ENCODE data around the gene CCDC33. TPM values are rescaled to one million over a fixed set of nuclear protein-coding genes. Genes with fewer than 3 reads are reported as not detected.

The CCDC33 gene
- total and polyA plus RNA-seq, 2 donors (not counting 1 experiment from before 2014, with no cell fraction given) = not detected

- ATAC-seq (ENCODE audit: low read depth) (no peak), DNase-seq (no peak)
- H3K79me2 ChIP-seq (ENCODE audit: control insufficient read depth, insufficient read depth, low read length) = no peaks in the 10 kb centered on the region
- 67% methylated on average over 1 of the region's 1 CpG for WGBS (ENCODE audit: insufficient coverage)
- no peaks in the 10 kb centered on the region for H3K4me1 ChIP-seq (ENCODE audit: control insufficient read depth in 2 of 2, insufficient read depth in 2 of 2, low read length in 2 of 2)
- ChIA-PET CTCF (interaction anchor here (0.9 kb wide), 1 partner anchor 15 kb away, joined by 3 read pairs; no protein-coding TSS in a partner anchor), POLR2A (no interaction called here)
- Mint-ChIP-seq H3K9me3 (ENCODE audit: insufficient read depth) (no peaks in the 10 kb centered on the region), H3K27ac (no peak overlapping the region), H3K4me3 (no peak overlapping the region), H3K4me1 (no peaks in the 10 kb centered on the region), H3K27me3 (peaks cover 29% of the 10 kb centered on the region)
- H3K4me2 ChIP-seq (replicated peaks; ENCODE audit: low read depth, low read length, poor library complexity, severe bottlenecking) = no peak overlapping the region
- no peaks in the 10 kb centered on the region for H3K36me3 ChIP-seq (replicated peaks in 1 of 2; ENCODE audit: control extremely low read depth in 1 of 2, control insufficient read depth in 1 of 2, extremely low read depth in 1 of 2, insufficient read depth in 2 of 2, low read length in 1 of 2)
- no peaks in the 10 kb centered on the region for H4K20me1 ChIP-seq (ENCODE audit: control insufficient read depth, insufficient read depth, low read length, poor library complexity, severe bottlenecking)
- no peaks in the 10 kb centered on the region for H3K9me3 ChIP-seq (ENCODE audit: control extremely low read depth in 1 of 3, control insufficient read depth in 2 of 3, insufficient read depth in 1 of 3, low read length in 2 of 3)
- intact Hi-C loops (cut with micrococcal nuclease) = no loop called here
- H3K4me3 ChIP-seq (ENCODE audit: control extremely low read depth in 1 of 5, extremely low read depth in 1 of 5, insufficient read depth in 1 of 5, low read depth in 2 of 5, low read length in 4 of 5) = no peak overlapping the region
- H3K27me3 ChIP-seq (replicated peaks in 1 of 4; ENCODE audit: control extremely low read depth in 1 of 4, control insufficient read depth in 3 of 4, insufficient read depth in 4 of 4, low read length in 3 of 4) = peaks cover 0 to 4% (median 0%) of the 10 kb centered on the region in 4 experiments
- no peak overlapping the region for H3K27ac ChIP-seq (ENCODE audit: low read length in 2 of 2)
- TF ChIP-seq EZH2 (IDR thresholded peaks at IDR 0.05; ENCODE audit: borderline replicate concordance, insufficient read depth, low read depth, low read length, poor library complexity, severe bottlenecking) (no peak), CTCF (IDR thresholded peaks at IDR 0.05) (no peak)
- no peak overlapping the region for H2AFZ ChIP-seq (ENCODE audit: insufficient read depth, low read depth, low read length, poor library complexity, severe bottlenecking)
- no peak overlapping the region for H3K9ac ChIP-seq (ENCODE audit: low read length)
These were observed 21.5 kb downstream of the CCDC33 start for GRCh38 chr15:74257623-74258022.

GRCh38 chr15:74258456-74259291 is 22.5 kb downstream of the CCDC33 start:
- no peak overlapping the region for H3K4me3 Mint-ChIP-seq
- intact Hi-C loops (cut with micrococcal nuclease) = no loop called here
- H3K9me3 Mint-ChIP-seq (ENCODE audit: insufficient read depth) = no peaks in the 10 kb centered on the region
- peaks cover 39% of the 10 kb centered on the region for H3K27me3 Mint-ChIP-seq
- Histone ChIP-seq H3K36me3 (replicated peaks in 1 of 2; ENCODE audit: control extremely low read depth in 1 of 2, control insufficient read depth in 1 of 2, extremely low read depth in 1 of 2, insufficient read depth in 2 of 2, low read length in 1 of 2) (no peaks in the 10 kb centered on the region), H3K79me2 (ENCODE audit: control insufficient read depth, insufficient read depth, low read length) (no peaks in the 10 kb centered on the region), H3K27me3 (replicated peaks in 1 of 4; ENCODE audit: control extremely low read depth in 1 of 4, control insufficient read depth in 3 of 4, insufficient read depth in 4 of 4, low read length in 3 of 4) (peaks cover 0 to 4% (median 0%) of the 10 kb centered on the region in 4 experiments), H2AFZ (ENCODE audit: insufficient read depth, low read depth, low read length, poor library complexity, severe bottlenecking) (no peak overlapping the region), H3K27ac (ENCODE audit: low read length in 2 of 2) (no peak overlapping the region), H3K9ac (ENCODE audit: low read length) (no peak overlapping the region), H3K4me1 (ENCODE audit: control insufficient read depth in 2 of 2, insufficient read depth in 2 of 2, low read length in 2 of 2) (no peaks in the 10 kb centered on the region), H4K20me1 (ENCODE audit: control insufficient read depth, insufficient read depth, low read length, poor library complexity, severe bottlenecking) (no peaks in the 10 kb centered on the region), H3K4me2 (replicated peaks; ENCODE audit: low read depth, low read length, poor library complexity, severe bottlenecking) (no peak overlapping the region), H3K4me3 (ENCODE audit: control extremely low read depth in 1 of 5, extremely low read depth in 1 of 5, insufficient read depth in 1 of 5, low read depth in 2 of 5, low read length in 4 of 5) (no peak overlapping the region), H3K9me3 (ENCODE audit: control extremely low read depth in 1 of 3, control insufficient read depth in 2 of 3, insufficient read depth in 1 of 3, low read length in 2 of 3) (no peaks in the 10 kb centered on the region)
- no peak for DNase-seq
- no peak for ATAC-seq (ENCODE audit: low read depth)
- ChIA-PET POLR2A (no interaction called here), CTCF (interaction anchor here (0.9 kb wide), 1 partner anchor 16 kb away, joined by 3 read pairs; no protein-coding TSS in a partner anchor)
- TF ChIP-seq CTCF (IDR thresholded peaks at IDR 0.05) (no peak), EZH2 (IDR thresholded peaks at IDR 0.05; ENCODE audit: borderline replicate concordance, insufficient read depth, low read depth, low read length, poor library complexity, severe bottlenecking) (no peak)
- no peaks in the 10 kb centered on the region for H3K4me1 Mint-ChIP-seq
- WGBS (ENCODE audit: insufficient coverage) = 70% methylated on average over 6 of the region's 7 CpGs
- H3K27ac Mint-ChIP-seq = no peak overlapping the region
